Loucy (cell line): ENCODE data around the gene CDK9.

Source experiments
- EZH2phosphoT487 ChIP-seq: fragments of 200-600 bp; IDR thresholded peaks from 2 replicates; pipeline ENCODE4 v1.6.1; 2018; ENCODE audit warnings: antibody characterized with exemption, mild to moderate bottlenecking, moderate library complexity, borderline replicate concordance
- TF ChIP-seq, protein P1 (sequence below): fragments of 200-600 bp; sonication (generic); conservative IDR thresholded peaks from 2 replicates; pipeline ENCODE4 v1.5.1; 2014; ENCODE audit warnings: mild to moderate bottlenecking, antibody characterized with exemption, low read length

GRCh38 chr9:127805620-127806019 is 19.8 kb downstream of the CDK9 start:
- TF ChIP-seq, protein P1, sequence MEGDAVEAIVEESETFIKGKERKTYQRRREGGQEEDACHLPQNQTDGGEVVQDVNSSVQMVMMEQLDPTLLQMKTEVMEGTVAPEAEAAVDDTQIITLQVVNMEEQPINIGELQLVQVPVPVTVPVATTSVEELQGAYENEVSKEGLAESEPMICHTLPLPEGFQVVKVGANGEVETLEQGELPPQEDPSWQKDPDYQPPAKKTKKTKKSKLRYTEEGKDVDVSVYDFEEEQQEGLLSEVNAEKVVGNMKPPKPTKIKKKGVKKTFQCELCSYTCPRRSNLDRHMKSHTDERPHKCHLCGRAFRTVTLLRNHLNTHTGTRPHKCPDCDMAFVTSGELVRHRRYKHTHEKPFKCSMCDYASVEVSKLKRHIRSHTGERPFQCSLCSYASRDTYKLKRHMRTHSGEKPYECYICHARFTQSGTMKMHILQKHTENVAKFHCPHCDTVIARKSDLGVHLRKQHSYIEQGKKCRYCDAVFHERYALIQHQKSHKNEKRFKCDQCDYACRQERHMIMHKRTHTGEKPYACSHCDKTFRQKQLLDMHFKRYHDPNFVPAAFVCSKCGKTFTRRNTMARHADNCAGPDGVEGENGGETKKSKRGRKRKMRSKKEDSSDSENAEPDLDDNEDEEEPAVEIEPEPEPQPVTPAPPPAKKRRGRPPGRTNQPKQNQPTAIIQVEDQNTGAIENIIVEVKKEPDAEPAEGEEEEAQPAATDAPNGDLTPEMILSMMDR = peak; percentile 74
- TF ChIP-seq EZH2phosphoT487 = no peak
